HFFc6 (cell line): Measurements from ENCODE around the gene ZNHIT1. TPM values are rescaled to one million over a fixed set of nuclear protein-coding genes. Genes with fewer than 3 reads are reported as not detected.
"Not testable (repeated sequence)": the region's sequence is repeated elsewhere in the genome, so short reads cannot be mapped to it uniquely, and the experiment has no call there.

Source experiments
- DNase-seq: peaks from one replicate; pipeline ENCODE4 v3.0.0-alpha.2; 2018
- H3K27ac Mint-ChIP-seq: 2 replicates; pipeline ENCODE4 v1.8.0; 2020; ENCODE audit warnings: mild to moderate bottlenecking, mixed read lengths
- H3K27me3 Mint-ChIP-seq: 2 replicates; pipeline ENCODE4 v1.8.0; 2021; ENCODE audit warnings: mild to moderate bottlenecking, moderate library complexity, mixed read lengths; ENCODE audit not compliant: insufficient read depth
- H3K36me3 Mint-ChIP-seq: 2 replicates; pipeline ENCODE4 v1.8.0; 2021; ENCODE audit warnings: low read depth, mixed read lengths
- H3K4me1 Mint-ChIP-seq: 2 replicates; pipeline ENCODE4 v1.8.0; 2020; ENCODE audit warnings: low read depth, mixed read lengths
- H3K4me3 Mint-ChIP-seq: 2 replicates; pipeline ENCODE4 v1.8.0; 2020; ENCODE audit warnings: mild to moderate bottlenecking, moderate library complexity, mixed read lengths
- H3K9me3 Mint-ChIP-seq: 2 replicates; pipeline ENCODE4 v1.8.0; 2020; ENCODE audit warnings: mild to moderate bottlenecking, mixed read lengths
- CTCF ChIP-seq: fragments of 200-600 bp; sonication (generic); IDR thresholded peaks from 2 replicates; pipeline ENCODE4 v1.5.0; 2021; ENCODE audit warnings: antibody characterized with exemption, mild to moderate bottlenecking
- total RNA-seq, 6 experiments: library from RNA; stranded (reverse); fragmentation: NEBNext Ultra II Directional; extraction: Animal tissue kit (Norgen Biotek cat#: 25700); gene quantifications; 2 replicates in 1 of 6; 3 replicates in 5 of 6; pipeline ENCODE4 v1.2.3, GENCODE V29; 2021

ZNHIT1 gene
- total RNA-seq, 6 experiments from 2014 or later: 88.9 to 113 (median 94.0) TPM

- H3K27me3 Mint-ChIP-seq: no peaks in the 10 kb centered on the region; the same call in 1 of the 2 replicates
- TF ChIP-seq CTCF: peak; percentile 94
- H3K27ac Mint-ChIP-seq: peak within 1 kb of the TSS; percentile 91
- H3K4me1 Mint-ChIP-seq: peaks cover 14% of the 10 kb centered on the region
- no peaks in the 10 kb centered on the region for H3K9me3 Mint-ChIP-seq
- peak; percentile 84 for DNase-seq
- peaks cover 10% of the 10 kb centered on the region; the same call in 1 of the 2 replicates for H3K36me3 Mint-ChIP-seq
- peak within 1 kb of the TSS; percentile 97 for H3K4me3 Mint-ChIP-seq
These were observed 26.6 kb downstream of the ZNHIT1 start, which contains the start of gene FIS1 for GRCh38 chr7:101244375-101245146. Gene FIS1 (minus strand): TSS chr7:101245081. CDS start chr7:101245004, 77 bp downstream.

- no peak for TF ChIP-seq CTCF
- H3K27me3 Mint-ChIP-seq: no peaks in the 10 kb centered on the region; the same call in 1 of the 2 replicates
- H3K4me1 Mint-ChIP-seq: peaks cover 17% of the 10 kb centered on the region
- DNase-seq: no peak
- H3K27ac Mint-ChIP-seq: peak overlapping the region; percentile 91
- H3K9me3 Mint-ChIP-seq: no peaks in the 10 kb centered on the region
- peak overlapping the region; percentile 97 for H3K4me3 Mint-ChIP-seq
- peaks cover 13% of the 10 kb centered on the region; the same call in 1 of the 2 replicates for H3K36me3 Mint-ChIP-seq
These were observed 27.2 kb downstream of the ZNHIT1 start for GRCh38 chr7:101245147-101245668.

- no peak for DNase-seq
- peaks cover 39% of the 10 kb centered on the region for H3K4me1 Mint-ChIP-seq
- H3K4me3 Mint-ChIP-seq: no peak overlapping the region
- H3K36me3 Mint-ChIP-seq: peaks cover 21% of the 10 kb centered on the region
- peak; percentile 21; the same call in 1 of the 2 replicates for TF ChIP-seq CTCF
- H3K27ac Mint-ChIP-seq: no peak overlapping the region
- H3K9me3 Mint-ChIP-seq: peaks cover 5% of the 10 kb centered on the region; the same call in 1 of the 2 replicates
- peaks cover 6% of the 10 kb centered on the region for H3K27me3 Mint-ChIP-seq
These were observed 30.3 kb downstream of the ZNHIT1 start for GRCh38 chr7:101248276-101248675.

- peaks cover 17% of the 10 kb centered on the region for H3K36me3 Mint-ChIP-seq
- peaks cover 6% of the 10 kb centered on the region for H3K27me3 Mint-ChIP-seq
- peaks cover 26% of the 10 kb centered on the region for H3K4me1 Mint-ChIP-seq
- no peak for TF ChIP-seq CTCF
- H3K4me3 Mint-ChIP-seq: peak overlapping the region; percentile 99
- H3K9me3 Mint-ChIP-seq: peaks cover 5% of the 10 kb centered on the region; the same call in 1 of the 2 replicates
- H3K27ac Mint-ChIP-seq: no peak overlapping the region
- DNase-seq: no peak
These were observed 32.4 kb downstream of the ZNHIT1 start for GRCh38 chr7:101250324-101250723.

GRCh38 chr7:101251871-101252659, 34.1 kb downstream of the ZNHIT1 start:
- no peak for TF ChIP-seq CTCF
- peaks cover 5% of the 10 kb centered on the region; the same call in 1 of the 2 replicates for H3K9me3 Mint-ChIP-seq
- peaks cover 6% of the 10 kb centered on the region for H3K27me3 Mint-ChIP-seq
- H3K27ac Mint-ChIP-seq: peak overlapping the region; percentile 96
- H3K4me3 Mint-ChIP-seq: peak overlapping the region; percentile 99
- H3K4me1 Mint-ChIP-seq: peaks cover 26% of the 10 kb centered on the region
- peaks cover 12% of the 10 kb centered on the region for H3K36me3 Mint-ChIP-seq
- peak; percentile 98 for DNase-seq

GRCh38 chr7:101253199-101253598, 35.2 kb downstream of the ZNHIT1 start:
- not testable (repeated sequence) for H3K4me3 Mint-ChIP-seq, DNase-seq, H3K9me3 Mint-ChIP-seq, H3K27ac Mint-ChIP-seq, H3K27me3 Mint-ChIP-seq
- Mint-ChIP-seq H3K4me1 (peaks cover 26% of the 10 kb centered on the region), H3K36me3 (peaks cover 12% of the 10 kb centered on the region)
